H9 (cell line): Measurements from ENCODE around the gene IL4. TPM values are rescaled to one million over a fixed set of nuclear protein-coding genes. Genes with fewer than 3 reads are reported as not detected.

Source experiments
- DNase-seq: peaks from one replicate; pipeline ENCODE4 v3.0.0-alpha.2; 2017
- H2AFZ ChIP-seq: one replicate; pipeline ENCODE4 v1.6.1; 2013; ENCODE audit warnings: mild to moderate bottlenecking, low read length, control low read depth, moderate library complexity
- H2AK5ac ChIP-seq: 2 replicates; pipeline ENCODE4 v1.6.1; 2013; ENCODE audit warnings: low read length, control low read depth, mixed read lengths; ENCODE audit not compliant: insufficient read length
- H2BK120ac ChIP-seq: one replicate; pipeline ENCODE4 v1.6.1; 2013; ENCODE audit warnings: low read depth, mild to moderate bottlenecking, low read length, control low read depth, inconsistent platforms; ENCODE audit not compliant: poor library complexity, severe bottlenecking
- H2BK12ac ChIP-seq: 2 replicates; pipeline ENCODE4 v1.6.1; 2013; ENCODE audit warnings: low read length, control low read depth, mixed read lengths, low read depth; ENCODE audit not compliant: insufficient read length
- H2BK15ac ChIP-seq: 2 replicates; pipeline ENCODE4 v1.6.1; 2013; ENCODE audit warnings: low read depth, low read length, control low read depth
- H2BK20ac ChIP-seq: one replicate; pipeline ENCODE4 v1.6.1; 2013; ENCODE audit warnings: low read depth, mild to moderate bottlenecking, low read length, control low read depth, inconsistent platforms; ENCODE audit not compliant: poor library complexity, severe bottlenecking
- H2BK5ac ChIP-seq: 2 replicates; pipeline ENCODE4 v1.6.1; 2013; ENCODE audit warnings: low read length, control low read depth, mixed read lengths; ENCODE audit not compliant: insufficient read length
- H3K14ac ChIP-seq: 2 replicates; pipeline ENCODE4 v1.6.1; 2013; ENCODE audit warnings: low read length, control low read depth; ENCODE audit not compliant: insufficient read depth
- H3K18ac ChIP-seq: 2 replicates; pipeline ENCODE4 v1.6.1; 2013; ENCODE audit warnings: low read depth, mild to moderate bottlenecking, mixed read lengths, low read length, control low read depth; ENCODE audit not compliant: insufficient read length
- H3K23ac ChIP-seq: 2 replicates; pipeline ENCODE4 v1.6.1; 2013; ENCODE audit warnings: low read length, control low read depth, mixed read lengths, low read depth; ENCODE audit not compliant: insufficient read length
- H3K23me2 ChIP-seq: 2 replicates; pipeline ENCODE4 v1.6.1; 2013; ENCODE audit warnings: low read depth, mild to moderate bottlenecking, mixed read lengths, low read length, control low read depth; ENCODE audit not compliant: insufficient read length, poor library complexity, severe bottlenecking
- H3K27ac ChIP-seq: 2 replicates; pipeline ENCODE4 v1.5.1; 2013; ENCODE audit warnings: low read length, control low read depth, mixed read lengths, low read depth; ENCODE audit not compliant: insufficient read length
- H3K27me3 ChIP-seq: 2 replicates; pipeline ENCODE4 v1.6.1; 2013; ENCODE audit warnings: low read length, control low read depth, inconsistent platforms; ENCODE audit not compliant: insufficient read depth
- H3K4ac ChIP-seq: 2 replicates; pipeline ENCODE4 v1.6.1; 2013; ENCODE audit warnings: low read depth, mild to moderate bottlenecking, control low read depth, inconsistent platforms, low read length, moderate library complexity
- H3K4me1 ChIP-seq: 2 replicates; pipeline ENCODE4 v1.6.1; 2013; ENCODE audit warnings: low read length, control low read depth, inconsistent platforms; ENCODE audit not compliant: insufficient read depth
- H3K4me2 ChIP-seq: 2 replicates; pipeline ENCODE4 v1.6.1; 2013; ENCODE audit warnings: low read length, control low read depth, mixed read lengths; ENCODE audit not compliant: insufficient read length, insufficient read depth
- H3K56ac ChIP-seq: 2 replicates; pipeline ENCODE4 v1.6.1; 2013; ENCODE audit warnings: low read depth, mild to moderate bottlenecking, mixed read lengths, low read length, control low read depth; ENCODE audit not compliant: insufficient read length
- H3K79me1 ChIP-seq: 2 replicates; pipeline ENCODE4 v1.6.1; 2013; ENCODE audit warnings: low read depth, mild to moderate bottlenecking, moderate library complexity, low read length, control low read depth, inconsistent platforms; ENCODE audit not compliant: insufficient read depth, poor library complexity, severe bottlenecking
- H3K79me2 ChIP-seq: 2 replicates; pipeline ENCODE4 v1.6.1; 2013; ENCODE audit warnings: low read length, control low read depth, inconsistent platforms; ENCODE audit not compliant: insufficient read depth
- H3K9ac ChIP-seq: 2 replicates; pipeline ENCODE4 v1.6.1; 2013; ENCODE audit warnings: low read length, control low read depth, mixed read lengths; ENCODE audit not compliant: insufficient read length; ENCODE audit errors: extremely low read depth
- H3K9me3 ChIP-seq: one replicate; pipeline ENCODE4 v1.6.1; 2013; ENCODE audit warnings: low read depth, low read length, inconsistent platforms; ENCODE audit not compliant: control insufficient read depth
- H3T11ph ChIP-seq: one replicate; pipeline ENCODE4 v1.6.1; 2013; ENCODE audit warnings: mild to moderate bottlenecking, low read length, control low read depth, inconsistent platforms
- H4K20me1 ChIP-seq: one replicate; pipeline ENCODE4 v1.6.1; 2013; ENCODE audit not compliant: control insufficient read depth, insufficient read length, insufficient read depth
- H4K5ac ChIP-seq: 2 replicates; pipeline ENCODE4 v1.6.1; 2013; ENCODE audit warnings: low read depth, mild to moderate bottlenecking, mixed read lengths, low read length, control low read depth; ENCODE audit not compliant: insufficient read length
- H4K8ac ChIP-seq: replicated peaks from 2 replicates; pipeline ENCODE4 v1.6.1; 2013; ENCODE audit warnings: low read length, control low read depth, mixed read lengths, low read depth; ENCODE audit not compliant: insufficient read length
- H4K91ac ChIP-seq: 2 replicates; pipeline ENCODE4 v1.6.1; 2013; ENCODE audit warnings: low read depth, mild to moderate bottlenecking, moderate library complexity, mixed read lengths, low read length, control low read depth; ENCODE audit not compliant: insufficient read length
- H3K27ac Mint-ChIP-seq, 3 experiments: 2 replicates in 2 of 3; 3 replicates in 1 of 3; pipeline ENCODE4 v1.8.0; 2020 to 2021; ENCODE audit warnings: mixed read lengths in 3 of 3, mild to moderate bottlenecking in 1 of 3, moderate library complexity in 1 of 3
- H3K27me3 Mint-ChIP-seq: 2 replicates; pipeline ENCODE4 v1.8.0; 2021; ENCODE audit warnings: low read depth, mild to moderate bottlenecking, moderate library complexity, mixed read lengths
- H3K36me3 Mint-ChIP-seq, 3 experiments: 2 replicates in 2 of 3; 3 replicates in 1 of 3; pipeline ENCODE4 v1.8.0; 2020 to 2021; ENCODE audit warnings: low read depth in 3 of 3, mixed read lengths in 3 of 3; ENCODE audit not compliant: insufficient read depth in 1 of 3
- H3K4me1 Mint-ChIP-seq, 2 experiments: 2 replicates each; pipeline ENCODE4 v1.8.0; 2020; ENCODE audit warnings: mixed read lengths in 2 of 2
- H3K4me3 Mint-ChIP-seq, 2 experiments: 2 replicates in 1 of 2; 3 replicates in 1 of 2; pipeline ENCODE4 v1.8.0; 2020 to 2021; ENCODE audit warnings: mild to moderate bottlenecking in 2 of 2, mixed read lengths in 2 of 2, moderate library complexity in 1 of 2
- H3K9me3 Mint-ChIP-seq, 2 experiments: 2 replicates in 1 of 2; 3 replicates in 1 of 2; pipeline ENCODE4 v1.8.0; 2020; ENCODE audit warnings: mild to moderate bottlenecking in 2 of 2, mixed read lengths in 2 of 2, moderate library complexity in 1 of 2
- CTCF ChIP-seq: fragments of 200-600 bp; sonication (generic); conservative IDR thresholded peaks from 3 replicates; pipeline ENCODE4 v1.8.0; 2021; ENCODE audit warnings: antibody characterized with exemption, mild to moderate bottlenecking
- WGBS: extraction: QIAGEN DNeasy Blood & Tissue Kit; methylation state at CpG from one replicate; pipeline ENCODE4 v1.1.7; 2013; ENCODE audit warnings: missing lambda C conversion rate, low lambda C conversion rate, mixed read lengths; ENCODE audit not compliant: insufficient read length; ENCODE audit errors: extremely low coverage; 5-methylcytosine and 5-hydroxymethylcytosine counted together
- total RNA-seq: library from RNA; stranded (reverse); gene quantifications from 2 replicates; pipeline ENCODE4 v1.2.1, GENCODE V29; 2021

IL4 gene
- total RNA-seq, 1 experiment from 2014 or later: not detected

- no peak overlapping the region for H3K14ac ChIP-seq
- no peak overlapping the region for H3T11ph ChIP-seq
- no peak overlapping the region for H3K18ac ChIP-seq
- no peak overlapping the region for H2AK5ac ChIP-seq
- Mint-ChIP-seq H3K27ac (no peak overlapping the region), H3K27me3 (no peaks in the 10 kb centered on the region), H3K4me3 (no peak overlapping the region), H3K36me3 (peaks cover 4 to 47% (median 16%) of the 10 kb centered on the region in 3 experiments; a peak in 6 of 7 replicates), H3K4me1 (no peaks in the 10 kb centered on the region), H3K9me3 (no peaks in the 10 kb centered on the region)
- no peaks in the 10 kb centered on the region for H4K20me1 ChIP-seq
- no peak for DNase-seq
- H3K23me2 ChIP-seq: no peaks in the 10 kb centered on the region
- no peak for TF ChIP-seq CTCF
- H3K23ac ChIP-seq: no peak overlapping the region
- H3K9me3 ChIP-seq: no peaks in the 10 kb centered on the region
- no peaks in the 10 kb centered on the region for H3K4me1 ChIP-seq
- no peak overlapping the region for H2AFZ ChIP-seq
- no peak overlapping the region for H2BK15ac ChIP-seq
- H2BK12ac ChIP-seq: no peak overlapping the region
- H3K4ac ChIP-seq: no peak overlapping the region
- no peak overlapping the region for H4K5ac ChIP-seq
- H2BK120ac ChIP-seq: no peak overlapping the region
- WGBS: no CpG with 5 or more reads among the region's 4 CpGs
- no peak overlapping the region for H3K56ac ChIP-seq
- H3K27me3 ChIP-seq: no peaks in the 10 kb centered on the region
- H3K4me2 ChIP-seq: no peak overlapping the region
- H3K27ac ChIP-seq: no peak overlapping the region
- H3K9ac ChIP-seq: no peak overlapping the region
- H3K79me1 ChIP-seq: no peaks in the 10 kb centered on the region
- no peaks in the 10 kb centered on the region for H3K79me2 ChIP-seq
- H2BK20ac ChIP-seq: no peak overlapping the region
- no peak overlapping the region for H2BK5ac ChIP-seq
- H4K91ac ChIP-seq: no peak overlapping the region
- no peak overlapping the region for H4K8ac ChIP-seq
Observed at GRCh38 chr5:132635873-132636272, 37.9 kb upstream of the IL4 start.
